K562 (cell line): ENCODE results near the gene ACADVL. TPM values are rescaled to one million over a fixed set of nuclear protein-coding genes. Genes with fewer than 3 reads are reported as not detected.

Experiments used
- ATAC-seq: fragments of 200-7000 bp; cut with Tn5 transposase; 3 replicates; pipeline ENCODE4 v1.9.1; 2020; ENCODE audit warnings: moderate library complexity
- BruUV-seq: library from RNA; stranded (reverse); fragments of 400-500 nt; replicated peaks from 2 replicates; lab custom pipeline; 2021; lab: Mats Ljungman, UMichigan
- CTCF ChIA-PET: fragments of 300-600 bp; formaldehyde crosslinking; extraction: SDS; loops from one replicate; lab custom pipeline; 2021; ENCODE audit warnings: low intra/inter-chr PET ratio; lab: Yijun Ruan, JAX
- POLR2A ChIA-PET: fragments of 300-600, 350-650 bp; sonication (Branson Sonifier 250); formaldehyde crosslinking; extraction: SDS; loops from one replicate; lab custom pipeline; 2021; ENCODE audit warnings: antibody characterized with exemption, inconsistent platforms; lab: Yijun Ruan, JAX
- DNase-seq, 4 experiments: peaks; one replicate each; pipeline versions ENCODE4 v3.0.0 to v3.0.0-alpha.2; 2011 to 2018; ENCODE audit warnings: low spot score in 3 of 4, mixed read lengths in 3 of 4; ENCODE audit errors: extremely low read depth in 1 of 4
- FAIRE-seq: peaks from 2 replicates; lab custom pipeline; 2011; peaks lifted over from hg19 to GRCh38; lab: Jason Lieb, UNC
- H2AFZ ChIP-seq: 2 replicates; pipeline ENCODE4 v1.6.0; 2011; ENCODE audit warnings: low read depth, low read length, control low read depth, inconsistent platforms
- H3K27ac ChIP-seq: fragments of 200-600 bp; 3 replicates; pipeline ENCODE4 v1.8.0; 2011; ENCODE audit warnings: low read depth, mild to moderate bottlenecking, control low read depth, inconsistent platforms, low read length, moderate library complexity, mixed read lengths; ENCODE audit errors: extremely low read depth
- H3K27me3 ChIP-seq, 2 experiments: fragments of 300-600 bp in 1 of 2; 2 replicates in 1 of 2; 3 replicates in 1 of 2; pipeline versions ENCODE4 v1.6.0 to v1.8.0; 2011; ENCODE audit warnings: inconsistent platforms in 2 of 2, low read length in 2 of 2, mild to moderate bottlenecking in 1 of 2, mixed read lengths in 1 of 2, moderate library complexity in 1 of 2; ENCODE audit not compliant: control insufficient read depth in 2 of 2, insufficient read depth in 2 of 2
- H3K36me3 ChIP-seq: fragments of 300-600 bp; 3 replicates; pipeline ENCODE4 v1.8.0; 2011; ENCODE audit warnings: mild to moderate bottlenecking, low read length, inconsistent platforms; ENCODE audit not compliant: control insufficient read depth, insufficient read depth
- H3K4me1 ChIP-seq, 2 experiments: fragments of 200-600 bp in 1 of 2; replicated peaks in 1 of 2; 2 replicates in 1 of 2; 3 replicates in 1 of 2; pipeline versions ENCODE4 v1.5.1 to v1.8.0; 2011; ENCODE audit warnings: inconsistent platforms in 2 of 2, low read length in 2 of 2, mild to moderate bottlenecking in 1 of 2, mixed read lengths in 1 of 2, moderate library complexity in 1 of 2; ENCODE audit not compliant: control insufficient read depth in 2 of 2, insufficient read depth in 2 of 2
- H3K4me2 ChIP-seq: 2 replicates; pipeline ENCODE4 v1.6.1; 2011; ENCODE audit warnings: low read length, control low read depth, inconsistent platforms, mixed read lengths; ENCODE audit not compliant: insufficient read depth
- H3K4me3 ChIP-seq: fragments of 200-600 bp; sonication (generic), shearing (Covaris generic); 2 replicates; pipeline ENCODE4 v1.5.1; 2016; ENCODE audit warnings: control low read depth, inconsistent platforms
- H3K79me2 ChIP-seq: fragments of 200-600 bp; 3 replicates; pipeline ENCODE4 v1.8.0; 2011; ENCODE audit warnings: low read length, inconsistent platforms; ENCODE audit not compliant: control insufficient read depth, insufficient read depth
- H3K9ac ChIP-seq, 2 experiments: 2 replicates each; pipeline versions ENCODE4 v1.6.0 to v1.6.1; 2011; ENCODE audit warnings: low read depth in 2 of 2, low read length in 2 of 2, control low read depth in 1 of 2, inconsistent platforms in 1 of 2, mild to moderate bottlenecking in 1 of 2, mixed read lengths in 1 of 2; ENCODE audit not compliant: insufficient read depth in 1 of 2
- H3K9me1 ChIP-seq: one replicate; pipeline ENCODE4 v1.6.0; 2011; ENCODE audit warnings: inconsistent platforms, mild to moderate bottlenecking, low read length, moderate library complexity; ENCODE audit not compliant: control insufficient read depth, insufficient read depth
- H3K9me3 ChIP-seq: replicated peaks from 2 replicates; pipeline ENCODE4 v1.5.1; 2011; ENCODE audit warnings: low read depth, low read length, inconsistent platforms; ENCODE audit not compliant: control insufficient read depth, insufficient read depth
- H4K20me1 ChIP-seq: replicated peaks from 2 replicates; pipeline ENCODE4 v1.6.1; 2011; ENCODE audit warnings: low read length, inconsistent platforms, mixed read lengths; ENCODE audit not compliant: control insufficient read depth, insufficient read depth
- BCOR ChIP-seq: fragments of 450-650 bp; IDR thresholded peaks from 2 replicates; pipeline ENCODE4 v1.6.1; 2016
- BRD9 ChIP-seq: fragments of 450-650 bp; IDR thresholded peaks from 2 replicates; pipeline ENCODE4 v1.6.1; 2018; ENCODE audit warnings: low read depth; ENCODE audit not compliant: partially characterized antibody
- FUS ChIP-seq: fragments of 200-400 bp; formaldehyde crosslinking; optimal IDR thresholded peaks from 2 replicates; pipeline ENCODE3; 2017; ENCODE audit warnings: low read depth, low read length
- KLF13 ChIP-seq: fragments of 450-650 bp; IDR thresholded peaks from 2 replicates; pipeline ENCODE4 v1.6.1; 2016; ENCODE audit warnings: missing genetic modification characterization, low read depth, mild to moderate bottlenecking, missing compliant biosample characterization, moderate library complexity, borderline replicate concordance
- NELFE ChIP-seq: IDR thresholded peaks from 2 replicates; pipeline ENCODE4 v1.6.1; 2011; ENCODE audit warnings: mild to moderate bottlenecking; ENCODE audit not compliant: insufficient read depth, insufficient read length
- PHF20 ChIP-seq: fragments of 450-650 bp; IDR thresholded peaks from 2 replicates; pipeline ENCODE4 v1.6.1; 2018; ENCODE audit not compliant: partially characterized antibody
- SMC3 ChIP-seq: conservative IDR thresholded peaks from 2 replicates; pipeline ENCODE4 v1.6.1; 2011; ENCODE audit warnings: low read depth, low read length, improper control_type of control experiment; ENCODE audit not compliant: insufficient read depth
- TRIM24 ChIP-seq, 2 experiments: fragments of 450-650 bp; IDR thresholded peaks; 2 replicates each; pipeline ENCODE4 v1.6.1; 2016
- YBX1 ChIP-seq: fragments of 450-650 bp; IDR thresholded peaks from 2 replicates; pipeline ENCODE4 v1.7.1; 2016; ENCODE audit warnings: mild to moderate bottlenecking
- ZNF57 ChIP-seq: fragments of 450-650 bp; formaldehyde crosslinking; IDR thresholded peaks from 2 replicates; pipeline ENCODE4 v1.4.0; 2020; ENCODE audit warnings: mild to moderate bottlenecking, moderate library complexity
- WGBS: fragments of 100-300 bp; shearing (Covaris generic); methylation state at CpG from one replicate; pipeline ENCODE4 v1.1.6; 2016; ENCODE audit warnings: low coverage, mixed read lengths; ENCODE audit not compliant: insufficient coverage; ENCODE audit errors: missing lambda C conversion rate; 5-methylcytosine and 5-hydroxymethylcytosine counted together
- in situ Hi-C: fragments of 300-500 bp; cut with MboI; formaldehyde crosslinking; loops from 4 replicates; pipeline ENCODE4 v1.15.0; 2018; ENCODE audit warnings: inconsistent platforms, mixed read lengths
- intact Hi-C: fragments of 100-400 bp; cut with micrococcal nuclease; formaldehyde crosslinking; loops from 2 replicates; pipeline ENCODE4 v1.14.2; 2022
- polyA plus RNA-seq, 8 experiments: library from polyadenylated mRNA; depleted of rRNA in 4 of 8; stranded (reverse) in 5 of 8; unstranded in 3 of 8; fragments of >200 nt; fragmentation: Nextera tagmentation in 2 of 8; fragmentation: Illumina TruSeq in 1 of 8; extraction: Ambion mirVana in 2 of 8; extraction: Trizol in 1 of 8; gene quantifications; 2 replicates each; pipeline versions ENCODE4 v1.2.1 to v1.2.3, GENCODE V29; 2011 to 2014; ENCODE audit warnings: inconsistent platforms in 1 of 8, missing spikeins in 1 of 8
- total RNA-seq, 7 experiments: library from RNA; depleted of rRNA in 6 of 7; stranded (reverse); fragments of >200 nt in 6 of 7; fragmentation: Illumina TruSeq in 2 of 7; extraction: Trizol in 2 of 7; gene quantifications; 2 replicates each; pipeline versions ENCODE4 v1.2.1 to v1.2.3, GENCODE V29; 2011 to 2021; ENCODE audit warnings: low replicate concordance in 1 of 7
- TF ChIP-seq, protein P1 (sequence below), 2 experiments: fragments of 450-650 bp in 1 of 2; sonication (generic) in 1 of 2; formaldehyde crosslinking in 1 of 2; IDR thresholded peaks in 1 of 2; conservative IDR thresholded peaks in 1 of 2; 2 replicates each; pipeline versions ENCODE4 v1.6.1 to v1.8.1; 2016 to 2023; ENCODE audit warnings: mild to moderate bottlenecking in 2 of 2, moderate library complexity in 2 of 2, inconsistent platforms in 1 of 2, missing genetic modification reagents in 1 of 2
- TF ChIP-seq, protein P2 (sequence below): fragments of 450-650 bp; IDR thresholded peaks from 2 replicates; pipeline ENCODE4 v1.6.1; 2017; ENCODE audit warnings: mild to moderate bottlenecking, moderate library complexity

The ACADVL gene
- total and polyA plus RNA-seq, 9 of the 15 experiments (the other 6 are each of a cell fraction or from before 2014, with no cell fraction given), result 25.5 to 449 (median 214) TPM

- Histone ChIP-seq H3K9ac (no peak overlapping the region), H3K4me1 (peaks cover 3 to 6% of the 10 kb centered on the region in 2 experiments; a peak in 3 of 5 replicates), H3K9me3 (no peaks in the 10 kb centered on the region), H4K20me1 (no peaks in the 10 kb centered on the region), H3K27me3 (no peaks in the 10 kb centered on the region), H3K4me2 (no peak overlapping the region), H3K79me2 (no peaks in the 10 kb centered on the region), H3K36me3 (peaks cover 11% of the 10 kb centered on the region; the same call in 1 of the 3 replicates), H3K4me3 (no peak overlapping the region), H3K9me1 (no peaks in the 10 kb centered on the region), H3K27ac (no peak overlapping the region), H2AFZ (no peak overlapping the region)
- intact Hi-C loops (no loop called here), in situ Hi-C loops (no loop called here)
- TF ChIP-seq ZNF57 (CRISPR knock-in tag) (no peak), PHF20 (no peak), BCOR (no peak), SMC3 (no peak), KLF13 (tag) (no peak), FUS (no peak), BRD9 (no peak), TRIM24 (IDR thresholded peaks at IDR 0.05) (no peak), YBX1 (no peak), NELFE (no peak)
- TF ChIP-seq, protein P1, sequence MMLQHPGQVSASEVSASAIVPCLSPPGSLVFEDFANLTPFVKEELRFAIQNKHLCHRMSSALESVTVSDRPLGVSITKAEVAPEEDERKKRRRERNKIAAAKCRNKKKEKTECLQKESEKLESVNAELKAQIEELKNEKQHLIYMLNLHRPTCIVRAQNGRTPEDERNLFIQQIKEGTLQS (IDR thresholded peaks at IDR 0.05), result no peak
- TF ChIP-seq, protein P1 (CRISPR knock-in tag; conservative IDR thresholded peaks at IDR 0.05), result no peak
- TF ChIP-seq, protein P2, sequence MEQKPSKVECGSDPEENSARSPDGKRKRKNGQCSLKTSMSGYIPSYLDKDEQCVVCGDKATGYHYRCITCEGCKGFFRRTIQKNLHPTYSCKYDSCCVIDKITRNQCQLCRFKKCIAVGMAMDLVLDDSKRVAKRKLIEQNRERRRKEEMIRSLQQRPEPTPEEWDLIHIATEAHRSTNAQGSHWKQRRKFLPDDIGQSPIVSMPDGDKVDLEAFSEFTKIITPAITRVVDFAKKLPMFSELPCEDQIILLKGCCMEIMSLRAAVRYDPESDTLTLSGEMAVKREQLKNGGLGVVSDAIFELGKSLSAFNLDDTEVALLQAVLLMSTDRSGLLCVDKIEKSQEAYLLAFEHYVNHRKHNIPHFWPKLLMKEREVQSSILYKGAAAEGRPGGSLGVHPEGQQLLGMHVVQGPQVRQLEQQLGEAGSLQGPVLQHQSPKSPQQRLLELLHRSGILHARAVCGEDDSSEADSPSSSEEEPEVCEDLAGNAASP, result no peak
- WGBS, result 98% methylated on average over 7 of the region's 12 CpGs
- no peak for DNase-seq
- FAIRE-seq, result no peak
- no peak for ATAC-seq
- POLR2A ChIA-PET, result no interaction called here
- no TSS peak for BruUV-seq
- CTCF ChIA-PET, result no interaction called here
Observed at GRCh38 chr17:7191069-7191468, 28.7 kb upstream of the ACADVL start.
